CD4-positive, alpha-beta T cell (primary cell): Measurements from ENCODE around the gene LAMA3. TPM values are rescaled to one million over a fixed set of nuclear protein-coding genes. Genes with fewer than 3 reads are reported as not detected.

ENCODE experiments used
- ATAC-seq: fragments of 200-7000 bp; cut with Tn5 transposase; one replicate; pipeline ENCODE4 v1.10.0; 2022; ENCODE audit warnings: mild to moderate bottlenecking; ENCODE audit not compliant: poor library complexity
- CTCF ChIA-PET: fragments of 350-600 bp; sonication (Branson Sonifier 250); formaldehyde crosslinking; loops from one replicate; lab custom pipeline; 2021; ENCODE audit warnings: antibody characterized with exemption, inconsistent platforms; lab: Charles Lee
- POLR2A ChIA-PET: fragments of 350-600 bp; sonication (Branson Sonifier 250); formaldehyde crosslinking; loops from one replicate; lab custom pipeline; 2021; ENCODE audit warnings: antibody characterized with exemption, inconsistent platforms; lab: Charles Lee
- DNase-seq, 14 experiments: peaks; one replicate each; pipeline ENCODE4 v3.0.0-alpha.2; 2013 to 2020; ENCODE audit warnings: mixed read lengths in 2 of 14
- H3K27ac ChIP-seq, 2 donors: one replicate each; pipeline versions ENCODE4 v1.5.1 to v1.7.0; 2013; ENCODE audit warnings: low read length in 2 of 2, low read depth in 1 of 2, mild to moderate bottlenecking in 1 of 2
- H3K27me3 ChIP-seq, 2 experiments: 1 replicate in 1 of 2; 2 replicates in 1 of 2; pipeline versions ENCODE4 v1.6.1 to v1.7.0; 2013; ENCODE audit warnings: low read length in 2 of 2, control low read depth in 1 of 2, mild to moderate bottlenecking in 1 of 2, moderate library complexity in 1 of 2; ENCODE audit not compliant: insufficient read depth in 2 of 2, control insufficient read depth in 1 of 2
- H3K36me3 ChIP-seq: one replicate; pipeline ENCODE4 v1.6.1; 2013; ENCODE audit warnings: low read length, control low read depth; ENCODE audit not compliant: insufficient read depth
- H3K4me1 ChIP-seq: one replicate; pipeline ENCODE4 v1.6.1; 2013; ENCODE audit warnings: low read length, control low read depth; ENCODE audit not compliant: insufficient read depth
- H3K4me3 ChIP-seq: one replicate; pipeline ENCODE4 v1.5.1; 2013; ENCODE audit warnings: mild to moderate bottlenecking, low read length, moderate library complexity
- H3K9me3 ChIP-seq, 2 experiments: 1 replicate in 1 of 2; 2 replicates in 1 of 2; pipeline versions ENCODE4 v1.6.1 to v1.7.0; 2013; ENCODE audit warnings: low read length in 2 of 2, mild to moderate bottlenecking in 2 of 2, control low read depth in 1 of 2, moderate library complexity in 1 of 2; ENCODE audit not compliant: control insufficient read depth in 1 of 2, insufficient read depth in 1 of 2
- H3K27ac Mint-ChIP-seq: one replicate; pipeline ENCODE4 v1.8.0; 2020; ENCODE audit warnings: mixed read lengths
- H3K27me3 Mint-ChIP-seq: one replicate; pipeline ENCODE4 v1.8.0; 2021; ENCODE audit warnings: mixed read lengths
- H3K36me3 Mint-ChIP-seq: one replicate; pipeline ENCODE4 v1.8.0; 2021; ENCODE audit warnings: low read depth, mixed read lengths
- H3K4me1 Mint-ChIP-seq: one replicate; pipeline ENCODE4 v1.8.0; 2021; ENCODE audit warnings: low read depth, mixed read lengths
- H3K4me3 Mint-ChIP-seq: one replicate; pipeline ENCODE4 v1.8.0; 2020; ENCODE audit warnings: mild to moderate bottlenecking, mixed read lengths
- H3K9me3 Mint-ChIP-seq: one replicate; pipeline ENCODE4 v1.8.0; 2020; ENCODE audit warnings: mixed read lengths
- CTCF ChIP-seq: fragments of 200-600 bp; IDR thresholded peaks from one replicate; pipeline ENCODE4 v1.8.0; 2022; ENCODE audit warnings: antibody characterized with exemption, mild to moderate bottlenecking
- intact Hi-C, 2 experiments: fragments of 100-400 bp; cut with DNase I in 1 of 2; cut with micrococcal nuclease in 1 of 2; formaldehyde crosslinking; loops; one replicate each; pipeline versions ENCODE4 v1.15.1 to v1.9.0; 2023 to 2025; cut with DNase I, micrococcal nuclease
- total RNA-seq, 174 experiments: library from RNA in 2 of 174; stranded (reverse) in 2 of 174; gene quantifications; one replicate each; pipeline ENCODE4 v1.2.3 and lab custom pipeline; 2021 to 2026

The LAMA3 gene
- total RNA-seq, 2 experiments from 2014 or later = 0.19 TPM; not detected in 1

GRCh38 chr18:23995180-23995579, 305.9 kb downstream of the LAMA3 start:
- no peak overlapping the region for H3K4me3 Mint-ChIP-seq
- intact Hi-C loops = no loop called here
- no peaks in the 10 kb centered on the region for H3K27me3 Mint-ChIP-seq
- Histone ChIP-seq H3K36me3 (no peaks in the 10 kb centered on the region), H3K9me3 (no peaks in the 10 kb centered on the region), H3K27me3 (no peaks in the 10 kb centered on the region), H3K4me3 (no peak overlapping the region), H3K27ac (peak overlapping the region in 1 of 2 donors; percentile 25), H3K4me1 (peaks cover 66% of the 10 kb centered on the region)
- no peak for TF ChIP-seq CTCF
- DNase-seq (no peak), ATAC-seq (no peak)
- peak overlapping the region; percentile 95 for H3K27ac Mint-ChIP-seq
- H3K9me3 Mint-ChIP-seq = no peaks in the 10 kb centered on the region
- H3K36me3 Mint-ChIP-seq = no peaks in the 10 kb centered on the region
- peaks cover 72% of the 10 kb centered on the region for H3K4me1 Mint-ChIP-seq
- CTCF ChIA-PET = no interaction called here
- POLR2A ChIA-PET = interaction anchor here (3.3 kb wide), 1 partner anchor 20 kb away, joined by 33 read pairs; the partner anchor contains the start of gene TTC39C

DNA sequence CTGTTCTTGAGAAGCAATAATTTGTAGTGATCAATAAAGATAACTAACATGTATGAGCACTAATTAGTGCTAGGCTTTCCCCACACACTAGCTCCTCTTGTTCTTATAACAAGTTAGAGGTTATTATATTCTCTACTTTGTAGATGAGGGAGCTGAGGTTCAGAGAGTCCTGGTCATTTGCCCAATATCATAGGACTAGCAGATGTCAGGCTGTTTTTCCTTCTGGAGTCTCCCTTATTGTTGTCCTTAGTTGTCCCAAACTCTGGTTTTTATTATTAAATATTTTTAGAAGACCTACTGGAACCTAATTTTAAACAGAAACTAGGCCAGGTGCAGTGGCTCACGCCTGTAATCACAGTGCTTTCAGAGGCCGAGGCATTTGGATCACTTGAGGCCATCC, 308.8 kb downstream of the LAMA3 start:
- peaks cover 72% of the 10 kb centered on the region for H3K4me1 Mint-ChIP-seq
- H3K4me3 ChIP-seq = no peak overlapping the region
- no peaks in the 10 kb centered on the region for H3K27me3 ChIP-seq
- H3K9me3 Mint-ChIP-seq = no peaks in the 10 kb centered on the region
- no peaks in the 10 kb centered on the region for H3K9me3 ChIP-seq
- ChIA-PET CTCF (interaction anchor here (1.1 to 2.0 kb wide), 3 partner anchors 13 to 500 kb away, joined by 3 to 4 read pairs (median 3); no protein-coding TSS in a partner anchor), POLR2A (interaction anchor here (0.5 to 4.1 kb wide), 3 partner anchors 13 to 53 kb away, joined by 3 to 13 read pairs (median 11); partner anchors contain the start of gene TTC39C)
- intact Hi-C loops = no loop called here
- peak overlapping the region; percentile 77 for H3K27ac Mint-ChIP-seq
- H3K36me3 Mint-ChIP-seq = no peaks in the 10 kb centered on the region
- peaks cover 81% of the 10 kb centered on the region for H3K4me1 ChIP-seq
- ATAC-seq (no peak), DNase-seq (no peak)
- H3K27me3 Mint-ChIP-seq = no peaks in the 10 kb centered on the region
- no peak for TF ChIP-seq CTCF
- H3K27ac ChIP-seq = peak overlapping the region in 1 of 2 donors; percentile 4
- H3K36me3 ChIP-seq = no peaks in the 10 kb centered on the region
- H3K4me3 Mint-ChIP-seq = no peak overlapping the region

DNA sequence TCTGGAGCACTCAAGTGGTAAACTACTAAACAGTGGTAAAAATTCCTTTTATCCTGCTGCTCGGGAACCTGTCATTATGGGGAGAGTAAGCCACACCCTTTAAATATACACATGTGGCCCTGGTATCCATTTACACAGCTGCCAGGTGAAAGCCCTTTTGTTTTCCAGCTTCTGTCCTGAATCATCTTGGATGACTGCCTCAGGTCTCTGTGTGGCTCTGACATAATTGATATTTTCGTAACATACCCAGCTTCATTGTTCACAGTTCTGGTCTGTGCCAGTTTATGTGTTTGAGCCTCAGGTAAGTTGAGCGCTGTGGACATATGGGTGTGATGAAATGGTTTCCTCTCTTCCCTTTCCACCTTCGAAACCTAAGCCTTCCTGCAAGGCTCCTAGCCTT, 309.6 kb downstream of the LAMA3 start:
- CTCF ChIA-PET = interaction anchor here (0.6 to 2.0 kb wide), 3 partner anchors 12 to 500 kb away, joined by 3 to 4 read pairs (median 3); no protein-coding TSS in a partner anchor
- Mint-ChIP-seq H3K36me3 (no peaks in the 10 kb centered on the region), H3K27ac (peak overlapping the region; percentile 77), H3K9me3 (no peaks in the 10 kb centered on the region), H3K27me3 (no peaks in the 10 kb centered on the region), H3K4me1 (peaks cover 72% of the 10 kb centered on the region), H3K4me3 (no peak overlapping the region)
- POLR2A ChIA-PET = interaction anchor here (0.5 to 4.1 kb wide), 5 partner anchors 13 to 80 kb away, joined by 3 to 13 read pairs (median 3); partner anchors contain the start of gene TTC39C
- no peak for TF ChIP-seq CTCF
- Histone ChIP-seq H3K27ac (peak overlapping the region; percentile 7 to 39), H3K9me3 (no peaks in the 10 kb centered on the region), H3K4me3 (no peak overlapping the region), H3K27me3 (no peaks in the 10 kb centered on the region), H3K36me3 (no peaks in the 10 kb centered on the region), H3K4me1 (peaks cover 89% of the 10 kb centered on the region)
- intact Hi-C loops = no loop called here
- no peak for DNase-seq
- no peak for ATAC-seq
